Measurements from ENCODE around the gene TAF15.

Gene TAF15

GRCh38 chr17:35846055-35846809 is 36.9 kb downstream of the TAF15 start:
- peaks cover 12% of the 10 kb centered on the region for H3K36me3 ChIP-seq (ENCODE audit: control insufficient read depth, insufficient read depth, low read length)
- no peaks in the 10 kb centered on the region for H3K27me3 ChIP-seq (replicated peaks; ENCODE audit: control insufficient read depth, insufficient read depth, low read length)
- TF ChIP-seq CTCF (IDR thresholded peaks at IDR 0.05; ENCODE audit: insufficient read depth, low read length, poor library complexity, severe bottlenecking): no peak
- DNase-seq (ENCODE audit: extremely low read depth, insufficient read length): no peak
- H3K4me3 ChIP-seq (replicated peaks; ENCODE audit: low read depth, low read length): no peak overlapping the region

GRCh38 chr17:35847006-35847405 is 37.7 kb downstream of the TAF15 start:
- TF ChIP-seq CTCF (IDR thresholded peaks at IDR 0.05; ENCODE audit: insufficient read depth, low read length, poor library complexity, severe bottlenecking): no peak
- no peak overlapping the region for H3K4me3 ChIP-seq (replicated peaks; ENCODE audit: low read depth, low read length)
- no peaks in the 10 kb centered on the region for H3K27me3 ChIP-seq (replicated peaks; ENCODE audit: control insufficient read depth, insufficient read depth, low read length)
- DNase-seq (ENCODE audit: extremely low read depth, insufficient read length): no peak
- peaks cover 10% of the 10 kb centered on the region for H3K36me3 ChIP-seq (ENCODE audit: control insufficient read depth, insufficient read depth, low read length)

- H3K27me3 ChIP-seq (replicated peaks; ENCODE audit: control insufficient read depth, insufficient read depth, low read length): no peaks in the 10 kb centered on the region
- H3K4me3 ChIP-seq (replicated peaks; ENCODE audit: low read depth, low read length): no peak overlapping the region
- TF ChIP-seq CTCF (IDR thresholded peaks at IDR 0.05; ENCODE audit: insufficient read depth, low read length, poor library complexity, severe bottlenecking): no peak
- peaks cover 13% of the 10 kb centered on the region for H3K36me3 ChIP-seq (ENCODE audit: control insufficient read depth, insufficient read depth, low read length)
- DNase-seq (ENCODE audit: extremely low read depth, insufficient read length): no peak
Measured at GRCh38 chr17:35847633-35848373, 38.5 kb downstream of the TAF15 start.

DNA sequence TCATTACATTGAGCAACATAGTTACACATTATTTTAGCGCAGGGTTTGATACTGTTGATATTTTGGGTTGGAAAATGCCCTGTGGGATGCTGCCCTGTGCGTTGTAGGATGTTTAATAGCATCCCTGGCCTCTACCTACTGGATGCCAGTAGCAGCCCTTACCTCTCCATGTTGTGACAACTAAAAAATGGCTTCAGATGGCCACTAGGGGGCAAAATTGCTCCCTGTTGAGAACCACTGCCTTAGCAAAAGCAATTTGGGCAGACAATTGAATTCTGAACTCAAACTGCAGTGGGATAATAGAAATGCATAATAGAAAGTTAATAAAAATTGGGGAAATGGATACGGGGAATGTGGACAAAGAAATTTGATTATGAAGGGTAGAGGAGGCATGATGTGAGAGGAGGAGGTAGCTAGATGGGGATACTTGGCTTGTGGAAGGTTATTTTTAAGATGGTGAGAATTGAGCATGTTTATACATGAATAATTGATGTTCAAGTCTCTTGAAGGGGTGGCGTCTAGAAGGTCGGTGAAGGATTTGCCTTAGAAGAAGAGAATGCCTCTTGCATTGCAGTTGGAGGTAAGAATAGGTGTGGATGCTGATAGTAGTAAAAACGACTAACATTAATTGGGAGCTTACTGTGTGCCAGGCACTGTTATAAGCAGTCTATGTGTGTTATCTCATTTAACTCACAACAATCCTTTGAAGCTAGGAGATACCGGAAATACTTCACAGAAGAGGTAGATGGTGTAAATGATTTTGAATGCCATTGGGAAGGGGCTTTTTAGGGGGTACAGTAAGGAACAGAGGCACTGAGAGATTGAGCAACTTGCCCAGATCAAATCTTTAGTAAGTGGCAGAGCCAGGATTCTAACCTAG is 40.4 kb downstream of the TAF15 start:
- peak; percentile 79 for TF ChIP-seq CTCF (IDR thresholded peaks at IDR 0.05; ENCODE audit: insufficient read depth, low read length, poor library complexity, severe bottlenecking)
- no peaks in the 10 kb centered on the region for H3K27me3 ChIP-seq (replicated peaks; ENCODE audit: control insufficient read depth, insufficient read depth, low read length)
- no peak overlapping the region for H3K4me3 ChIP-seq (replicated peaks; ENCODE audit: low read depth, low read length)
- peak; percentile 12 for DNase-seq (ENCODE audit: extremely low read depth, insufficient read length)
- H3K36me3 ChIP-seq (ENCODE audit: control insufficient read depth, insufficient read depth, low read length): peaks cover 8% of the 10 kb centered on the region

- H3K27me3 ChIP-seq (replicated peaks; ENCODE audit: control insufficient read depth, insufficient read depth, low read length): no peaks in the 10 kb centered on the region
- peaks cover 9% of the 10 kb centered on the region for H3K36me3 ChIP-seq (ENCODE audit: control insufficient read depth, insufficient read depth, low read length)
- TF ChIP-seq CTCF (IDR thresholded peaks at IDR 0.05; ENCODE audit: insufficient read depth, low read length, poor library complexity, severe bottlenecking): no peak
- no peak overlapping the region for H3K4me3 ChIP-seq (replicated peaks; ENCODE audit: low read depth, low read length)
- DNase-seq (ENCODE audit: extremely low read depth, insufficient read length): no peak
Measured at GRCh38 chr17:35855965-35856364, 46.7 kb downstream of the TAF15 start.
